A549 treated with CORT108297 at 1 μM for 4 hours (cell line): ENCODE measurements around the gene SLC9A5. TPM values are rescaled to one million over a fixed set of nuclear protein-coding genes. Genes with fewer than 3 reads are reported as not detected.

Source experiments
- total RNA-seq: library from RNA; stranded (reverse); fragments of 200-300 nt; extraction: Qiagen RNA extraction; gene quantifications from 5 replicates; pipeline ENCODE4 v1.2.3, GENCODE V29; 2022

Gene SLC9A5, protein sequence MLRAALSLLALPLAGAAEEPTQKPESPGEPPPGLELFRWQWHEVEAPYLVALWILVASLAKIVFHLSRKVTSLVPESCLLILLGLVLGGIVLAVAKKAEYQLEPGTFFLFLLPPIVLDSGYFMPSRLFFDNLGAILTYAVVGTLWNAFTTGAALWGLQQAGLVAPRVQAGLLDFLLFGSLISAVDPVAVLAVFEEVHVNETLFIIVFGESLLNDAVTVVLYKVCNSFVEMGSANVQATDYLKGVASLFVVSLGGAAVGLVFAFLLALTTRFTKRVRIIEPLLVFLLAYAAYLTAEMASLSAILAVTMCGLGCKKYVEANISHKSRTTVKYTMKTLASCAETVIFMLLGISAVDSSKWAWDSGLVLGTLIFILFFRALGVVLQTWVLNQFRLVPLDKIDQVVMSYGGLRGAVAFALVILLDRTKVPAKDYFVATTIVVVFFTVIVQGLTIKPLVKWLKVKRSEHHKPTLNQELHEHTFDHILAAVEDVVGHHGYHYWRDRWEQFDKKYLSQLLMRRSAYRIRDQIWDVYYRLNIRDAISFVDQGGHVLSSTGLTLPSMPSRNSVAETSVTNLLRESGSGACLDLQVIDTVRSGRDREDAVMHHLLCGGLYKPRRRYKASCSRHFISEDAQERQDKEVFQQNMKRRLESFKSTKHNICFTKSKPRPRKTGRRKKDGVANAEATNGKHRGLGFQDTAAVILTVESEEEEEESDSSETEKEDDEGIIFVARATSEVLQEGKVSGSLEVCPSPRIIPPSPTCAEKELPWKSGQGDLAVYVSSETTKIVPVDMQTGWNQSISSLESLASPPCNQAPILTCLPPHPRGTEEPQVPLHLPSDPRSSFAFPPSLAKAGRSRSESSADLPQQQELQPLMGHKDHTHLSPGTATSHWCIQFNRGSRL
- total RNA-seq: 1.3 to 1.8 TPM (median 1.7 TPM) in 5 replicates

DNA sequence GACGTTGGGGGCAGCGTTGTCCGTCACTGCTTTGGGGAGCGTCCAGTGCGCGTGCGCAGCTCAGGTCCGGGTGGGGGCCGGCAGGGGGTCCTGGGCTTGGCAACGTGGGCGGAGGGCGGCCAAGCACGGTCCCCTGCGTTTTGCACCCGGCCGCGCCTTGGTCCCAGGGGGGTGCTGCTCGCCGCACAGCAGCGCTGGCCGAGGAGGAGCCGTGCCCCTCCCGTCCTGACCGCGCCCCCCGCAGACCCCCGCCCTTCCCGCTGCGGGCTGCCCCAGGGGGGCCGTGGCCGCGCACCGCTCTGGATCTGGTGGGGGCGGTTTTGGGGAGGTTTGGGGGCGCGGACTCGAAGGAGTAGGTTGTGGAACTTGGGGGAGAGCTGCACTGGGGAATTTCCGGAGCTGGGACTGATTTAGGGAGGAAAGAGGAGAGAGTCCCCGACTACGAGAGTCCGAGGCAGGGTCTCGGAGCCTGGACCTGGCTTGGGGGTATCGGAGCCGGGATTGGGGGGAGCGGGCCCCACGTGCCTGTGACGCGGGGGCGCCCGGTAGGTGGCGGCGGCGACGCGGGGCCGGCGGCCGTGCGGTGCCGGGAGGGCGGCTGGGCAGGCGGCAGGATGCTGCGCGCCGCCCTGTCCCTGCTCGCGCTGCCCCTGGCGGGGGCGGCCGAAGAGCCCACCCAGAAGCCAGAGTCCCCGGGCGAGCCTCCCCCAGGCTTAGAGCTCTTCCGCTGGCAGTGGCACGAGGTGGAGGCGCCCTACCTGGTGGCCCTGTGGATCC is at the start of gene SLC9A5:
SLC9A5 (plus strand) TSS at position 579 of the 777 bp plus-strand sequence; CDS start at position 615, 36 bp downstream.

DNA sequence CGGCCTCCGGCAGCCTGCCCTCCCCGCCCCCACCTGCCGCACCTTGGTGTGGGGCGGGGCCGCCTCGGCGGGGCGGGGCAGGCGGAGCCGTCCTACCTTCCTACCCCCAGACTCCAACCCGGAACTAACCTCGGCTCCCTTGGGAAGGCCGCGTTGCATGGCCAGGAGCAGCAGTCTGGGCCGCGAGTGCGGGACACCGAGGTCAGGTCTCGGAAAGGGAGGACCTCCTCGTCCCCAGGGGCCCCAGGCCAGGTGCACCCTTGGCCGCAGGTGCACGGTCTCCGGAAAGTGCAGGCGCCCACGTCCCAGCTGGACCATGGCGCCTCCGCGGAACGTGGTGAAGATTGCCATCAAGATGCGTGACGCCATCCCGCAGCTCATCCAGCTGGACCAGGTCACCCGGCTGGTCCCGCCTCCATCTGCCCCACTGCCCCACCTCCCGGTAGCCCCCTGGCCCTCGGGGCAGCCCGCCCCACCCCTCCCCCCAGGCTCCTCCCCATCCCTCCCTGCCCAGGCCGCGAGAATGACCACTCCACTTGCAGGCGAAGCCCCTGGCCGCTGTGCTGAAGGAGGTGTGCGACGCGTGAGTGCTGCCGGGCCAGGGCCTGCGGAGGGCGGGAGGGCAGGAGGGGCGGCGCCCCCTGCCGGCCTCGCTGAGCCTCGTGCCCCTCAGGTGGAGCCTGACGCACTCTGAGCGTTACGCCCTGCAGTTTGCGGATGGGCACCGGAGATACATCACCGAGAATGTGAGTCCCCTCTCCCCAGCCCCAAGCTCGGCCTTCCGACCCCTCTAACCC is 49.6 kb upstream of the SLC9A5 start, which contains the start of gene ELMO3:
ELMO3 (plus strand) TSS at position 121 of the 797 bp plus-strand sequence; CDS start at position 317, 196 bp downstream.

DNA sequence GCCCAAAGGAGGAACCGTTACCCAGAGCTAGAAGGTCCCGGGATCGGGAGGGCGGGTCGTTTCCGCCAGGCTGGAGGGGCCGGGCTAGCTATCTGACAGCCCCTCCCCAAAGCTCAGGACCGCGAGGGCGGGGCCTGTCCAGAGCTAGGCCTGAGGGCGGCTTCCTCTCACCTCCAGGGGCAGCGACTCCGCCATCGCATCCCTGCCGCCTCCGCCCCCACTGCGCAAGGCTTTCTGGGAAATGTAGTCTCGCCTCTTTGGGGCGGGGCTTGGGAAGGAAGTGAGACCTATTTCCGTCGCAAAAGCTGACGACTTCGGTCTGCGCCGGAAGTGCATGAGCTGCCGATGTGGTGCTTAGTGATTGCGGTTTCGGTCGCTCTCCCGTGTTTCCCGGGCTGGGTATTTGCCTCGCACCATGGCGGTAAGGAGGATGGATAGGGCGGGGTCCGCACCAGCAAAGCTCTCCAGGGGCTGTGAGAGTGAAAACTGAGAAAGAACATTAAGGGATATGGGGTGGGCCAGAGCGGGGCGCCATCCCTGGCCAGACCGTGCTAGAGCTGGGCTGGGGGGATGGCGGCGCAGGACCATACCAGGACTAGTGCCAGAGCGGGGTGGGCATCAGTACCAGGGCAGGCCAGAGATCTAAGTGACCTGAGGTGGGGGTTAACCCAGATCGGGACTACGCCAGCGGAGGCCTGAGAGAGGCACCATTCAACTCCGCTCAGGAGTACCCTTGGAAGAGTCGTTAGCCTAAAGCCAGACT is 21.8 kb upstream of the SLC9A5 start, which contains the start of gene TMEM208:
TMEM208 (plus strand) TSS at position 327 of the 763 bp plus-strand sequence; CDS start at position 416, 89 bp downstream.

DNA sequence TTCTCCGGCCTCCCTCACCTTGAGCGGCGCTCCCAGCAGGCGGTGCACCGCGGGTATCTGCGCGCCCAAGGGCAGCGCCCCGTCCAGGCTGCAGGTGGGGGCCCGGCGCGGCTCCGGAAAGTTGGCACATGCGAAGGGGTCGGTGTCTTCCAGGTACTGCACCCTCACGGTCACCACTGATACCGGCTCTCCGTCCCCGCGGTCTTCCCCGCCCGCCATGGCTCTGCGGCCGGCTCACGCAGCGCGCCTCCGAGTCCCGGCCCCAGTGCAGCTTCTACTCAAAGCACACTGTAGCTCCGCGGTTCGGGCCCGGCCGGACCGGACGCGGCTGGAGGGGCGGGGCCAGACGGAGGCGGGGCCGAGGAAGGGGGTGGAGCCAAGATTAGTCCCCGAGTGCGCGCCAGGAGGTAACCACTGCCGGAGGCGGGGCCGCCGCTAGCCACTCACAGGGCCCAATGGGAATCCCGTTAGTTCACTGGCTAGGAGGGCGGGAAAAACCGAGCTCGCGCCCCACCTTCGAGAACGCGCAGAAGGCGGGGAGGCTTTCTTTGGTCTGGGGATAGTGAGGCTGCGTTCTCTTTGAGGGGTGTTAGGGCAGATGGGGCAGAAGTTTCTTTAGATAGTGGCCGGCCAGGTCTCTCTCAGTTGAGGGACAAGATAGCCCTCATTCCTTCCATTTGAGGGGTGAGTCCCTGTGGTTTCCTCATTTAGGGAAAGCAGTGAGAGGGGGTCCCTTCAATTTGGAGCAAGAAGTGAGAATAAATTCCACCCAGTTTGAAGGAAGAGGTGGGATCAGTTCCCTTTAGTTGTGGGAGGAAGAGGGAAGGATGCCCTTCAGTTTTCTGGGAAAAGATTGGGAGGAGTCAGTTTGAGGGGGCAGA is 1.3 kb upstream of the SLC9A5 start, which contains the start of gene FHOD1:
FHOD1 (minus strand) TSS at position 290 of the 881 bp plus-strand sequence; CDS start at position 219, 71 bp downstream.

DNA sequence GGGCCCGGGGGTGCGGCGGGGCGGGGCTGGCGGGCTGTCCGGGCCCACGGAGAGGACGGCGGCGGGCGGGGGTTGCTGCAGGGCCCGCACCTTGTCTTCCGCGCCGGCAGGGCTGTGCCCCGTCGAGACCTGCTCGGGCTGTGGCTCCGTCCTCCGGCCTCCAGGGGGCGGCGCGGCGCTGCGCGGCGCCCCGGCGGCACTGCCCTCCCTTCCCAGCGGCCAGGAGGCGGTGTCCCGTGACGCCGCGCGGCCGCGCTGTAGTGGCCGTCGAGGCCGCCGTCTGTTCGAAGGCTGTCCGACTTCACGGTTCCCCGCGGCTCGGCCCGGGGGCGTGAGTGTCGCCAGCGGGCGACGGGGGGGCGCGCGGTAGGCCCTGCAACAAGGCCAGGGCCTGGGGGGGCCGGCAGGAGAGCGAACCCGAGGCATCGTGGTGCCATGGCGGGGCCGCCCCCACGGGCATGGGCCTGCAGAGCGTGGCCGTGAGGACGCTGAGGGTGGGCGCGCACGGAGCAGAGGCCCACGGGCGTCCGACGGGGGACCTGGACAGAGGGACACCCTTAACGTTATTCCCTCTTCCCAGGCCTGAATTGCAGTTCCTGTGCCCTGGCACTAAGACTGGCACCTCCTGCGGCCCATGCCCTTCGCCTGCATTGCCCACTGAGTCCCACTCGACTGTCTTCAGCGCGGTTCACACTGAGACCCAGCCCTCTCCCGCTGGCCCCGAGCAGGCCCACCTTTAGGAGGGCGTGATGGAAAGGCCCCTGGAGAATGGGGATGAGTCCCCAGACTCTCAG is 30.7 kb downstream of the SLC9A5 start, which contains the start of gene PLEKHG4:
PLEKHG4 (plus strand) TSS at position 237 of the 794 bp plus-strand sequence; CDS start at position 750, 513 bp downstream.

Other genes starting within 250 kb of the SLC9A5 start
- 36.2 to 49.8 TPM (median 46.0 TPM) in 5 replicates for gene CBFB, start 219.8 kb upstream of the SLC9A5 start, total RNA-seq
- gene PHAF1, start 139.0 kb upstream of the SLC9A5 start, total RNA-seq: 23.5 to 25.5 TPM (median 24.7 TPM) in 5 replicates
- gene B3GNT9, start 98.0 kb upstream of the SLC9A5 start, total RNA-seq: 5.4 to 9.1 TPM (median 8.6 TPM) in 5 replicates
- gene TRADD, start 89.1 kb upstream of the SLC9A5 start, total RNA-seq: 14.2 to 21.6 TPM (median 21.1 TPM) in 5 replicates
- 5.7 to 11.0 TPM (median 9.2 TPM) in 5 replicates for gene FBXL8, start 89.0 kb upstream of the SLC9A5 start, total RNA-seq
- 8.4 to 20.3 TPM (median 16.7 TPM) in 5 replicates for gene HSF4, start 84.2 kb upstream of the SLC9A5 start, total RNA-seq
- gene NOL3, start 78.4 kb upstream of the SLC9A5 start, total RNA-seq: 45.8 to 62.3 TPM (median 61.0 TPM) in 5 replicates
- 4.3 to 7.2 TPM (median 6.4 TPM) in 5 replicates for gene MATCAP1, start 65.0 kb upstream of the SLC9A5 start, total RNA-seq
- 0.07 to 0.24 TPM (median 0.07 TPM) in 3 of 5 replicates, not detected in the others for gene EXOC3L1, start 58.8 kb upstream of the SLC9A5 start, total RNA-seq
- 79.5 to 101 TPM (median 99.3 TPM) in 5 replicates for gene E2F4, start 56.8 kb upstream of the SLC9A5 start, total RNA-seq
- 0.93 to 1.7 TPM (median 1.3 TPM) in 5 replicates for gene ELMO3, start 49.8 kb upstream of the SLC9A5 start, total RNA-seq
- gene TMEM208, start 21.8 kb upstream of the SLC9A5 start, total RNA-seq: 79.6 to 102 TPM (median 96.1 TPM) in 5 replicates
- gene FHOD1, start 1.5 kb upstream of the SLC9A5 start, total RNA-seq: 38.5 to 60.0 TPM (median 51.3 TPM) in 5 replicates
- 12.3 to 18.7 TPM (median 16.7 TPM) in 5 replicates for gene PLEKHG4, start 30.6 kb downstream of the SLC9A5 start, total RNA-seq
- gene KCTD19, start 77.8 kb downstream of the SLC9A5 start, total RNA-seq: 0.09 to 0.46 TPM (median 0.21 TPM) in 5 replicates
- gene LRRC36, start 77.8 kb downstream of the SLC9A5 start, total RNA-seq: 0.09 to 0.23 TPM (median 0.09 TPM) in 3 of 5 replicates, not detected in the others
- gene TPPP3, start 144.5 kb downstream of the SLC9A5 start, total RNA-seq: 8.5 to 14.6 TPM (median 13.3 TPM) in 5 replicates
- 4.9 to 7.6 TPM (median 7.3 TPM) in 5 replicates for gene ZDHHC1, start 167.5 kb downstream of the SLC9A5 start, total RNA-seq
- 1.3 to 2.3 TPM (median 2.0 TPM) in 5 replicates for gene HSD11B2, start 182.1 kb downstream of the SLC9A5 start, total RNA-seq
- gene ATP6V0D1, start 232.2 kb downstream of the SLC9A5 start, total RNA-seq: 99.2 to 120 TPM (median 116 TPM) in 5 replicates
- gene AGRP, start 234.6 kb downstream of the SLC9A5 start, total RNA-seq: not detected in 5 replicates